Measurements from ENCODE around the gene MANBA.

GRCh38 chr4:102640669-102641068 lies 120.1 kb downstream of the MANBA start:
- TF ChIP-seq CTCF (IDR thresholded peaks at IDR 0.05; ENCODE audit: low read depth, low read length): no peak
- TF ChIP-seq EZH2phosphoT487 (IDR thresholded peaks at IDR 0.05; ENCODE audit: low read depth): no peak

All from OCI-LY3 (cell line).